IMR-90 (cell line): Measurements from ENCODE around the gene DLG5.

Experiments used
- NFE2L2 ChIP-seq: fragments of 150-350 bp; IDR thresholded peaks from 2 replicates; pipeline ENCODE4 v1.6.1; 2016; ENCODE audit warnings: low read depth, mild to moderate bottlenecking, low read length
- POLR2A ChIP-seq: IDR thresholded peaks from 2 replicates; pipeline ENCODE4 v1.6.1; 2012; ENCODE audit warnings: mild to moderate bottlenecking, low read depth, low read length
- RAD21 ChIP-seq: IDR thresholded peaks from 2 replicates; pipeline ENCODE4 v1.6.1; 2012; ENCODE audit warnings: low read length, improper control_type of control experiment
- TF ChIP-seq, protein P1 (sequence below): conservative IDR thresholded peaks from 2 replicates; pipeline ENCODE4 v1.5.1; 2012; ENCODE audit warnings: mild to moderate bottlenecking, low read depth, low read length, improper control_type of control experiment

- TF ChIP-seq, protein P1, sequence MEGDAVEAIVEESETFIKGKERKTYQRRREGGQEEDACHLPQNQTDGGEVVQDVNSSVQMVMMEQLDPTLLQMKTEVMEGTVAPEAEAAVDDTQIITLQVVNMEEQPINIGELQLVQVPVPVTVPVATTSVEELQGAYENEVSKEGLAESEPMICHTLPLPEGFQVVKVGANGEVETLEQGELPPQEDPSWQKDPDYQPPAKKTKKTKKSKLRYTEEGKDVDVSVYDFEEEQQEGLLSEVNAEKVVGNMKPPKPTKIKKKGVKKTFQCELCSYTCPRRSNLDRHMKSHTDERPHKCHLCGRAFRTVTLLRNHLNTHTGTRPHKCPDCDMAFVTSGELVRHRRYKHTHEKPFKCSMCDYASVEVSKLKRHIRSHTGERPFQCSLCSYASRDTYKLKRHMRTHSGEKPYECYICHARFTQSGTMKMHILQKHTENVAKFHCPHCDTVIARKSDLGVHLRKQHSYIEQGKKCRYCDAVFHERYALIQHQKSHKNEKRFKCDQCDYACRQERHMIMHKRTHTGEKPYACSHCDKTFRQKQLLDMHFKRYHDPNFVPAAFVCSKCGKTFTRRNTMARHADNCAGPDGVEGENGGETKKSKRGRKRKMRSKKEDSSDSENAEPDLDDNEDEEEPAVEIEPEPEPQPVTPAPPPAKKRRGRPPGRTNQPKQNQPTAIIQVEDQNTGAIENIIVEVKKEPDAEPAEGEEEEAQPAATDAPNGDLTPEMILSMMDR = no peak
- no peak for TF ChIP-seq RAD21
- peak; percentile 89 for TF ChIP-seq NFE2L2
- no peak for TF ChIP-seq POLR2A
Observed at GRCh38 chr10:77909749-77910375, 16.7 kb downstream of the DLG5 start.
